Astrocyte (in vitro differentiated cells and primary cell): ENCODE results near the gene MTMR11.

Source experiments
- CTCF ChIP-seq: IDR thresholded peaks from 2 replicates; pipeline ENCODE4 v1.5.1; 2011; ENCODE audit warnings: low read depth, mild to moderate bottlenecking, inconsistent platforms, low read length, moderate library complexity; ENCODE audit not compliant: insufficient read depth
- EZH2 ChIP-seq: IDR thresholded peaks from 2 replicates; pipeline ENCODE4 v1.6.1; 2012; ENCODE audit warnings: mild to moderate bottlenecking, low read length, inconsistent platforms; ENCODE audit not compliant: insufficient read depth

DNA sequence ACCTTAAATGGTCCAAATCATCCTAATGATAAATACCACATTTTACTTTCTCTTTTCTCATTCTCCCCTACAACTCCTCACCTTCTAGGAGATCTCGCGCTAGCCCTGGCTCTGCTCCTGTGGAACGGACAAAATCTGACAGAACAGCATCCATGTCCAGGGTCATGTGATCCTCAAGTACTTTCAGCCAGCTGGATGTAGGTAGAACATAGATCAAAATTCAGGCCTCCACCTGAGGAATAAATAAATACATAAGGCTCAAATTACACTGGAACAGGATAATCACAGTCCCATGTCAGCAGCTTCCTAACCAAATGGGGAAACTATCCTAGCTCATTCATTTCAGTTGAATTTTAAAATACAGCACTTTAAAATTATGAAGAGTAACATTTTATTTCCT is 40.7 kb upstream of the MTMR11 start:
- TF ChIP-seq CTCF: no peak
- no peak for TF ChIP-seq EZH2
